Measurements from ENCODE around the gene ACTN1. TPM values are rescaled to one million over a fixed set of nuclear protein-coding genes. Genes with fewer than 3 reads are reported as not detected.
A peak's percentile ranks its signal among the peaks of the same experiment; 100 is the strongest.

ACTN1 gene
- total and polyA plus RNA-seq, 7 experiments from 2014 or later = 41.3 to 390 (median 227) TPM

DNA sequence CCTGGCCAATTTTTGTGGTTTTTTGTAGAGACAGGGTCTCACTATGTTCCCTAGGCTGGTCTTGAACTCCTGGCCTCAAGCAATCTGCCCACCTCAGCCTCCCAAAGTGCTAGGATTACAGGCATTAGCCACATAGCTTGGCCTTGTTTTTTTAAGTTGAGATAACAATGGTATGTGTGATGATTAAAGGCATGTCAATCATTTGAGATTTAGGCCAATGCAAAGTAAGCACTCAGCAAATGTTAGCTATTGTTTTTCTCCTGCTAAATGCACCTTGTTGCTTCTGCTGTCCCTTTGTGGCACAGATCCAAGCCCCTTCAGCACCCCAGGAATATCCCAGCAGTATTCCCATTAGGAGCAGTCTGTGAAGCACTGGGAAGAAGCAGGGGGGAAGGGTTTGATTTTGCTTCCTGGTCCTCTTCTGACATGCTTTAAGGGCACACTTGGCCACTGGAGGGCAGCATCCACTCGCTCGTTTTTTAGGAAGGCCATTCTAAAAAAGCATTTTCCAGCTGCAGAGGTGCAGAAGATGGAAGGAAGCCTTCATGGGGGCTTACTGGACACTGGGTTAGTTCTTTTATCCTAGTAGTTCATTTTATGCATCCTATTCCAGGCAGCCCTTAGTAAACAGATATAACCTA is 116.0 kb downstream of the ACTN1 start:
- Histone ChIP-seq H3K9me3 (ENCODE audit: control insufficient read depth in 2 of 3, low read length in 3 of 3) (peaks cover 0 to 9% (median 0%) of the 10 kb centered on the region in 3 experiments), H3K4me3 (ENCODE audit: low read length) (no peak overlapping the region), H3K4me1 (ENCODE audit: control insufficient read depth in 2 of 2, insufficient read depth in 2 of 2, low read length in 2 of 2) (no peaks in the 10 kb centered on the region), H3K27ac (ENCODE audit: low read depth, low read length) (no peak overlapping the region), H3K27me3 (ENCODE audit: control insufficient read depth in 2 of 2, insufficient read depth in 2 of 2, low read length in 2 of 2) (no peaks in the 10 kb centered on the region), H3K36me3 (ENCODE audit: control insufficient read depth in 2 of 3, insufficient read depth in 3 of 3, low read length in 3 of 3) (no peaks in the 10 kb centered on the region)
- H3K4me3 Mint-ChIP-seq = no peak overlapping the region
- DNase-seq (peak; percentile 33 to 66 (median 53)), ATAC-seq (peak; percentile 68)
- H3K36me3 Mint-ChIP-seq = peaks cover 0 to 11% (median 4%) of the 10 kb centered on the region in 5 donors
- peaks cover 0 to 2% (median 0%) of the 10 kb centered on the region in 7 donors for H3K4me1 Mint-ChIP-seq
- H3K9me3 Mint-ChIP-seq = peaks cover 0 to 17% (median 6%) of the 10 kb centered on the region in 11 donors
- H3K27me3 Mint-ChIP-seq = no peaks in the 10 kb centered on the region
- POLR2A ChIA-PET = interaction anchor here (0.6 to 0.7 kb wide), 2 partner anchors 9 to 39 kb away, joined by 3 read pairs; no protein-coding TSS in a partner anchor
- CTCF ChIA-PET = interaction anchor here (0.6 to 3.4 kb wide), 14 partner anchors 8 to 619 kb away, joined by 3 to 24 read pairs (median 3); no protein-coding TSS in a partner anchor
- peak overlapping the region in 2 of 9 donors; percentile 15 to 48 for H3K27ac Mint-ChIP-seq
- intact Hi-C loops (cut with micrococcal nuclease) = loop anchor here (1.0 to 2.0 kb wide), 4 partner anchors 227 to 380 kb away; partner anchors contain the start of gene EXD2 (in 1 of the 2)

DNA sequence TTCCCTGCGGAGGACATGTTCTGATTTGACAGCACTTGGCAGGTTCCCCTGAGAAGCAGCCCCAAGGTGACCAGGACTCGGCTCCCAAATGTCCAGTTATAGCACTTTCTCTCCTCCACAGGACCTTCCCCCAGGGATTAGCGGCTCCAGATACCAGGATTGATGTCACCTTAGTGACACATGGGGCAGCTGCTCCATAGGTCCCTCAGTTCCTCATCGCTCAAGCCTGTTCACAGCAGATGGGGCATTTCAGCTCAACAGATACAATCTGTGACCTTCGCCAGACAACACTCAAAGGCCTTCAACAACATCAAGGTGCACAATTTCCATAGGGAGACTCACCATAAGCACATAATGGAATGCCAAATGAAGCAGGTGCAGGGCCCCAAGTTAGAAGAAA is 118.3 kb downstream of the ACTN1 start:
- Mint-ChIP-seq H3K4me1 (peaks cover 0 to 2% (median 0%) of the 10 kb centered on the region in 7 donors), H3K27ac (no peak overlapping the region), H3K9me3 (peaks cover 0 to 15% (median 5%) of the 10 kb centered on the region in 11 donors), H3K36me3 (peaks cover 1 to 20% (median 5%) of the 10 kb centered on the region in 5 donors), H3K27me3 (peaks cover 0 to 3% (median 0%) of the 10 kb centered on the region in 5 donors), H3K4me3 (no peak overlapping the region)
- H3K27me3 ChIP-seq (ENCODE audit: control insufficient read depth in 2 of 2, insufficient read depth in 2 of 2, low read length in 2 of 2) = no peaks in the 10 kb centered on the region
- POLR2A ChIA-PET = no interaction called here
- H3K4me3 ChIP-seq (ENCODE audit: low read length) = no peak overlapping the region
- H3K27ac ChIP-seq (ENCODE audit: low read depth, low read length) = no peak overlapping the region
- intact Hi-C loops (cut with micrococcal nuclease) = no loop called here
- DNase-seq = no peak
- H3K36me3 ChIP-seq (ENCODE audit: control insufficient read depth in 2 of 3, insufficient read depth in 3 of 3, low read length in 3 of 3) = no peaks in the 10 kb centered on the region
- CTCF ChIA-PET = interaction anchor here (0.9 to 3.4 kb wide), 2 partner anchors 16 to 247 kb away, joined by 5 to 24 read pairs; no protein-coding TSS in a partner anchor
- H3K9me3 ChIP-seq (ENCODE audit: control insufficient read depth in 2 of 3, low read length in 3 of 3) = peaks cover 0 to 7% (median 0%) of the 10 kb centered on the region in 3 experiments
- ATAC-seq = no peak
- H3K4me1 ChIP-seq (ENCODE audit: control insufficient read depth in 2 of 2, insufficient read depth in 2 of 2, low read length in 2 of 2) = no peaks in the 10 kb centered on the region

DNA sequence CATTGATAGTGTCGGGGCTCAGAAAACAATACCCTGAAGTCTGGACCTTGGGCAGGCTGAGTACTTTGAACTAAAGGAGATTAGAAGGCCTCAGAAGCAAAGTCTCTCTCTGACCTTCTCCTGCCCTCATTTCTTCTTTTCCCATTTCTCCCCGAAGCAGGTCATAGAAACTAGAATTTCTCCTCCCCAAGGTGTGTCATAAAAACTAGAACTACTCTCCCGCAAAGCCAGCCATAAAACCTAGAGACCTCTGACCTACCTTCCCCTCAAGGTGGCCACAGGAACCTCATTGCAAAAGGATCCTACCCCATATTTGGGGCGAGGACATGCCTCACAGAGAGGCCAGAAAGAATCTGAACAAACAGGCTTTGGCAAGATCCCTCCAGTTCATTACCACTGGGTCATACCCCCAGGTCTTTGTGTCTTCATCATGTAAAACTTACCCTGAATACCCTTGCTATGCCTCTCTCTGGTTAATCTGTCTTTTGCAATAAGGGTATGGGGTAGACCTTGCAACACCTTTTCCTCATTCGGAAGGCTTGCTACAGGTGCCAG is 121.5 kb downstream of the ACTN1 start:
- ATAC-seq (no peak), DNase-seq (no peak)
- H3K4me3 Mint-ChIP-seq = no peak overlapping the region
- peaks cover 0 to 13% (median 4%) of the 10 kb centered on the region in 11 donors for H3K9me3 Mint-ChIP-seq
- H3K9me3 ChIP-seq (ENCODE audit: control insufficient read depth in 2 of 3, low read length in 3 of 3) = no peaks in the 10 kb centered on the region
- no peaks in the 10 kb centered on the region for H3K4me1 ChIP-seq (ENCODE audit: control insufficient read depth in 2 of 2, insufficient read depth in 2 of 2, low read length in 2 of 2)
- peaks cover 0 to 21% (median 9%) of the 10 kb centered on the region in 5 donors for H3K36me3 Mint-ChIP-seq
- no peak overlapping the region for H3K4me3 ChIP-seq (ENCODE audit: low read length)
- no peaks in the 10 kb centered on the region for H3K36me3 ChIP-seq (ENCODE audit: control insufficient read depth in 2 of 3, insufficient read depth in 3 of 3, low read length in 3 of 3)
- POLR2A ChIA-PET = no interaction called here
- CTCF ChIA-PET = no interaction called here
- intact Hi-C loops (cut with micrococcal nuclease) = no loop called here
- peak overlapping the region in 2 of 9 donors; percentile 12 to 47 for H3K27ac Mint-ChIP-seq
- H3K27ac ChIP-seq (ENCODE audit: low read depth, low read length) = no peak overlapping the region
- H3K27me3 Mint-ChIP-seq = peaks cover 0 to 3% (median 0%) of the 10 kb centered on the region in 5 donors
- H3K4me1 Mint-ChIP-seq = peaks cover 0 to 12% (median 0%) of the 10 kb centered on the region in 7 donors
- H3K27me3 ChIP-seq (ENCODE audit: control insufficient read depth in 2 of 2, insufficient read depth in 2 of 2, low read length in 2 of 2) = no peaks in the 10 kb centered on the region

DNA sequence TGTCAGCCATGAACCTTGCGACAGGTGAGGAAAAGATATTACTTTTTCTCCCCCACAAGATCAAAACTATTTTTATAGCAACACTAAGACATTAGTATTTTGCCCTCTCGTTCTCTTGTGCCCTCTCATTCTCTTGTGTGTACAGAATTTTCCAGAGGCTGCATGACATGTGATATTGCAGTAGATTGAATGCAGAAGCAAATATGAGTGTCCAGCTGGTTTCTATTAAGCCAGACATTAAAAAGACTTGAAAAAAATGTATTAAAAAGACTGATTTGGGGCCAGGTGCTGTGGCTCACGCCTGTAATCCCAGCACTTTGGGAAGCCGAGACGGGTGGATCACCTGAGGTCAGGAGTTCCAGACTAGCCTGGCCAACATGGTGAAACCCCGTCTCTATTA is 122.5 kb downstream of the ACTN1 start:
- no peak overlapping the region for H3K4me3 ChIP-seq (ENCODE audit: low read length)
- ATAC-seq (no peak), DNase-seq (no peak)
- H3K4me1 Mint-ChIP-seq = peaks cover 0 to 12% (median 0%) of the 10 kb centered on the region in 7 donors
- peaks cover 0 to 3% (median 0%) of the 10 kb centered on the region in 5 donors for H3K27me3 Mint-ChIP-seq
- H3K27ac ChIP-seq (ENCODE audit: low read depth, low read length) = no peak overlapping the region
- H3K9me3 ChIP-seq (ENCODE audit: control insufficient read depth in 2 of 3, low read length in 3 of 3) = no peaks in the 10 kb centered on the region
- H3K4me1 ChIP-seq (ENCODE audit: control insufficient read depth in 2 of 2, insufficient read depth in 2 of 2, low read length in 2 of 2) = no peaks in the 10 kb centered on the region
- POLR2A ChIA-PET = no interaction called here
- CTCF ChIA-PET = no interaction called here
- H3K4me3 Mint-ChIP-seq = no peak overlapping the region
- peaks cover 0 to 21% (median 9%) of the 10 kb centered on the region in 5 donors for H3K36me3 Mint-ChIP-seq
- H3K9me3 Mint-ChIP-seq = peaks cover 0 to 18% (median 4%) of the 10 kb centered on the region in 11 donors
- no peaks in the 10 kb centered on the region for H3K27me3 ChIP-seq (ENCODE audit: control insufficient read depth in 2 of 2, insufficient read depth in 2 of 2, low read length in 2 of 2)
- H3K36me3 ChIP-seq (ENCODE audit: control insufficient read depth in 2 of 3, insufficient read depth in 3 of 3, low read length in 3 of 3) = no peaks in the 10 kb centered on the region
- no peak overlapping the region for H3K27ac Mint-ChIP-seq
- intact Hi-C loops (cut with micrococcal nuclease) = no loop called here

DNA sequence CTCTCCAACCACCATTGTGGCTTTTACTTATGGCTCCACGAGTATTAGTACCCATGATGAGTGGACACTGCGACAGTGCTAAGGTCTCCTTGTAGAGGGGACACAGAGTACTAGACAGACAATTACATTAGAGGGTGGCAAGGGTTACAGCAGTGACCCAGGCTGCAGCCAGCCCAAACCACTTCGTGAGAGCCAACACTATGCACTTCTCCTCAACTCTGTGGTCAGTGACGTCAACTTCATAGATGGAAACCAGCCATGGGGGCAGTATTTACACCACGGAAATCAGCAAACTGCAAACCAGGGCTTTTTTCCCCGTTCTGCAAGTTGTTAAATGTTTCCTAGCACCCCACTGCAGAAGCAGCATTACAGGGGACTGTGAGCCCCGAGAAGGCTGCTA is 124.7 kb downstream of the ACTN1 start:
- Mint-ChIP-seq H3K4me3 (peak overlapping the region in 1 of 10 donors; percentile 53), H3K9me3 (peaks cover 0 to 18% (median 4%) of the 10 kb centered on the region in 11 donors), H3K36me3 (peaks cover 0 to 21% (median 9%) of the 10 kb centered on the region in 5 donors), H3K27ac (peak overlapping the region in 1 of 9 donors; percentile 12), H3K4me1 (peaks cover 0 to 12% (median 0%) of the 10 kb centered on the region in 7 donors), H3K27me3 (peaks cover 0 to 3% (median 0%) of the 10 kb centered on the region in 5 donors)
- no peaks in the 10 kb centered on the region for H3K36me3 ChIP-seq (ENCODE audit: control insufficient read depth in 2 of 3, insufficient read depth in 3 of 3, low read length in 3 of 3)
- H3K9me3 ChIP-seq (ENCODE audit: control insufficient read depth in 2 of 3, low read length in 3 of 3) = no peaks in the 10 kb centered on the region
- intact Hi-C loops (cut with micrococcal nuclease) = no loop called here
- H3K4me1 ChIP-seq (ENCODE audit: control insufficient read depth in 2 of 2, insufficient read depth in 2 of 2, low read length in 2 of 2) = no peaks in the 10 kb centered on the region
- H3K27ac ChIP-seq (ENCODE audit: low read depth, low read length) = no peak overlapping the region
- no peak for ATAC-seq
- no peak for DNase-seq
- H3K27me3 ChIP-seq (ENCODE audit: control insufficient read depth in 2 of 2, insufficient read depth in 2 of 2, low read length in 2 of 2) = no peaks in the 10 kb centered on the region
- no peak overlapping the region for H3K4me3 ChIP-seq (ENCODE audit: low read length)
- CTCF ChIA-PET = no interaction called here
- POLR2A ChIA-PET = no interaction called here

DNA sequence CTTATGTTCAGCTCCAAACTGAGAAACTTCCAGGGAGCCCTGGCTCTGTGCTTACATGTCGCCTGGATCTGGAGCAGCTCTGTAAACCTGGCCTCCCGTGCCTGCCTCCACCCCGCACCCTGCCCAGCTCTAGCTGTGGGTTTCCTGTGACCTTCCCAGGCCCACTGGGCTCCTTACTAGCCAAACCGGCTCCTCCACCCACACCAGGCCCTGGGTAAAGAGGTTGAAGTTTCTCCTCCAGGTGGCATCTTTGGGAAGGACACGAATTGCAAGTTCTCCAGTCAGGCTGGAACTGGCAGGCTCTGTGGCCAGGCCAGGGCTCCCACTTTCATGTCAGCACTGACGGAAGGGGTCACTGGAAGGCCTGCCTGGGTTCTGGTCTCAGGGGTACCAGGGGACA is 125.4 kb downstream of the ACTN1 start:
- H3K36me3 ChIP-seq (ENCODE audit: control insufficient read depth in 2 of 3, insufficient read depth in 3 of 3, low read length in 3 of 3) = no peaks in the 10 kb centered on the region
- ChIA-PET POLR2A (interaction anchor here (0.8 kb wide), 1 partner anchor 244 kb away, joined by 3 read pairs; no protein-coding TSS in a partner anchor), CTCF (interaction anchor here (0.8 kb wide), 1 partner anchor 276 kb away, joined by 3 read pairs; no protein-coding TSS in a partner anchor)
- Mint-ChIP-seq H3K27ac (no peak overlapping the region), H3K9me3 (peaks cover 0 to 18% (median 4%) of the 10 kb centered on the region in 11 donors), H3K4me3 (peak overlapping the region in 1 of 10 donors; percentile 53), H3K27me3 (peaks cover 0 to 3% (median 0%) of the 10 kb centered on the region in 5 donors), H3K36me3 (peaks cover 0 to 21% (median 9%) of the 10 kb centered on the region in 5 donors), H3K4me1 (peaks cover 0 to 12% (median 0%) of the 10 kb centered on the region in 7 donors)
- no peak for DNase-seq
- intact Hi-C loops (cut with micrococcal nuclease) = no loop called here
- H3K9me3 ChIP-seq (ENCODE audit: control insufficient read depth in 2 of 3, low read length in 3 of 3) = no peaks in the 10 kb centered on the region
- H3K4me1 ChIP-seq (ENCODE audit: control insufficient read depth in 2 of 2, insufficient read depth in 2 of 2, low read length in 2 of 2) = no peaks in the 10 kb centered on the region
- no peak overlapping the region for H3K4me3 ChIP-seq (ENCODE audit: low read length)
- H3K27me3 ChIP-seq (ENCODE audit: control insufficient read depth in 2 of 2, insufficient read depth in 2 of 2, low read length in 2 of 2) = no peaks in the 10 kb centered on the region
- H3K27ac ChIP-seq (ENCODE audit: low read depth, low read length) = no peak overlapping the region
- no peak for ATAC-seq
